Measurements from ENCODE around the gene ABHD2. TPM values are rescaled to one million over a fixed set of nuclear protein-coding genes. Genes with fewer than 3 reads are reported as not detected.
A peak's percentile ranks its signal among the peaks of the same experiment; 100 is the strongest.

The ABHD2 gene
- total RNA-seq, 1 donor from 2014 or later = 68.2 TPM

- Histone ChIP-seq H3K27ac (replicated peaks) (peak overlapping the region; percentile 66), H3K36me3 (peaks cover 83% of the 10 kb centered on the region), H3K9me3 (replicated peaks) (no peaks in the 10 kb centered on the region), H3K27me3 (ENCODE audit: low read depth) (no peaks in the 10 kb centered on the region), H3K4me1 (peaks cover 59% of the 10 kb centered on the region), H3K4me3 (no peak overlapping the region)
- no peak for DNase-seq
- TF ChIP-seq CTCF (IDR thresholded peaks at IDR 0.05; ENCODE audit: borderline replicate concordance) = no peak
- intact Hi-C loops (cut with micrococcal nuclease) = no loop called here
These were observed 108.0 kb downstream of the ABHD2 start for GRCh38 chr15:89196241-89196640.

- H3K4me3 ChIP-seq = no peak overlapping the region
- DNase-seq = no peak
- no peaks in the 10 kb centered on the region for H3K27me3 ChIP-seq (ENCODE audit: low read depth)
- no peak for TF ChIP-seq CTCF (IDR thresholded peaks at IDR 0.05; ENCODE audit: borderline replicate concordance)
- no peaks in the 10 kb centered on the region for H3K9me3 ChIP-seq (replicated peaks)
- peak overlapping the region; percentile 66 for H3K27ac ChIP-seq (replicated peaks)
- peaks cover 59% of the 10 kb centered on the region for H3K4me1 ChIP-seq
- peaks cover 79% of the 10 kb centered on the region for H3K36me3 ChIP-seq
- intact Hi-C loops (cut with micrococcal nuclease) = no loop called here
These were observed 108.7 kb downstream of the ABHD2 start for GRCh38 chr15:89196994-89197393.

GRCh38 chr15:89197503-89197971 is 109.3 kb downstream of the ABHD2 start:
- H3K36me3 ChIP-seq = peaks cover 73% of the 10 kb centered on the region
- no peak for DNase-seq
- no peak for TF ChIP-seq CTCF (IDR thresholded peaks at IDR 0.05; ENCODE audit: borderline replicate concordance)

GRCh38 chr15:89198196-89198595 is 109.9 kb downstream of the ABHD2 start:
- peaks cover 59% of the 10 kb centered on the region for H3K4me1 ChIP-seq
- H3K4me3 ChIP-seq = no peak overlapping the region
- DNase-seq = no peak
- H3K9me3 ChIP-seq (replicated peaks) = no peaks in the 10 kb centered on the region
- intact Hi-C loops (cut with micrococcal nuclease) = no loop called here
- no peaks in the 10 kb centered on the region for H3K27me3 ChIP-seq (ENCODE audit: low read depth)
- peak overlapping the region; percentile 66 for H3K27ac ChIP-seq (replicated peaks)
- no peak for TF ChIP-seq CTCF (IDR thresholded peaks at IDR 0.05; ENCODE audit: borderline replicate concordance)
- peaks cover 67% of the 10 kb centered on the region for H3K36me3 ChIP-seq

More at GRCh38 chr15:89197503-89197971, 109.3 kb downstream of the ABHD2 start:
- Histone ChIP-seq H3K4me3 (no peak overlapping the region), H3K27me3 (ENCODE audit: low read depth) (no peaks in the 10 kb centered on the region), H3K9me3 (replicated peaks) (no peaks in the 10 kb centered on the region), H3K4me1 (peaks cover 59% of the 10 kb centered on the region), H3K27ac (replicated peaks) (peak overlapping the region; percentile 66)
- intact Hi-C loops (cut with micrococcal nuclease) = no loop called here

GRCh38 chr15:89198934-89199333 is 110.7 kb downstream of the ABHD2 start:
- H3K9me3 ChIP-seq (replicated peaks) = no peaks in the 10 kb centered on the region
- intact Hi-C loops (cut with micrococcal nuclease) = no loop called here
- H3K27me3 ChIP-seq (ENCODE audit: low read depth) = no peaks in the 10 kb centered on the region
- TF ChIP-seq CTCF (IDR thresholded peaks at IDR 0.05; ENCODE audit: borderline replicate concordance) = no peak
- peaks cover 59% of the 10 kb centered on the region for H3K4me1 ChIP-seq
- peak overlapping the region; percentile 66 for H3K27ac ChIP-seq (replicated peaks)
- DNase-seq = no peak
- peaks cover 59% of the 10 kb centered on the region for H3K36me3 ChIP-seq
- no peak overlapping the region for H3K4me3 ChIP-seq

Measured in left ventricle myocardium inferior (tissue), 1 donor.